WTC11 (cell line): ENCODE measurements around the gene LAPTM4A. TPM values are rescaled to one million over a fixed set of nuclear protein-coding genes. Genes with fewer than 3 reads are reported as not detected.
A peak's percentile ranks its signal among the peaks of the same experiment; 100 is the strongest.

ENCODE experiments used
- ATAC-seq: fragments of 200-7000 bp; cut with Tn5 transposase; 2 replicates; pipeline ENCODE4 v1.10.0; 2021; ENCODE audit warnings: mild to moderate bottlenecking, moderate library complexity
- CTCF ChIA-PET: fragments of 300-600 bp; sonication (Branson Sonifier 250); formaldehyde crosslinking; loops from one replicate; lab custom pipeline; 2021; ENCODE audit warnings: antibody characterized with exemption; lab: Charles Lee
- POLR2A ChIA-PET: fragments of 350-600 bp; sonication (Branson Sonifier 250); formaldehyde crosslinking; loops from one replicate; lab custom pipeline; 2021; ENCODE audit warnings: antibody characterized with exemption; lab: Charles Lee
- DNase-seq: peaks from one replicate; pipeline ENCODE4 v3.0.0; 2021; ENCODE audit warnings: low spot score
- H3K27ac Mint-ChIP-seq: 2 replicates; pipeline ENCODE4 v1.8.0; 2021; ENCODE audit warnings: mixed read lengths
- H3K27me3 Mint-ChIP-seq: 2 replicates; pipeline ENCODE4 v1.8.0; 2021; ENCODE audit warnings: low read depth, mild to moderate bottlenecking, moderate library complexity, mixed read lengths
- H3K36me3 Mint-ChIP-seq: 2 replicates; pipeline ENCODE4 v1.8.0; 2021; ENCODE audit warnings: mixed read lengths
- H3K4me1 Mint-ChIP-seq: 2 replicates; pipeline ENCODE4 v1.8.0; 2022; ENCODE audit warnings: mixed read lengths
- H3K4me3 Mint-ChIP-seq: 2 replicates; pipeline ENCODE4 v1.8.0; 2021; ENCODE audit warnings: mild to moderate bottlenecking, moderate library complexity, mixed read lengths
- H3K9me3 Mint-ChIP-seq: 2 replicates; pipeline ENCODE4 v1.8.0; 2021; ENCODE audit warnings: mixed read lengths
- CBFB ChIP-seq: sonication (generic); formaldehyde crosslinking; IDR thresholded peaks from 2 replicates; pipeline ENCODE4 v1.8.1; 2022; ENCODE audit warnings: mild to moderate bottlenecking, low read depth, missing genetic modification reagents
- FOXJ3 ChIP-seq: sonication (generic); formaldehyde crosslinking; IDR thresholded peaks from 2 replicates; pipeline ENCODE4 v1.9.0; 2021; ENCODE audit warnings: missing genetic modification reagents, mild to moderate bottlenecking, borderline replicate concordance
- GABPB1 ChIP-seq: sonication (generic); formaldehyde crosslinking; IDR thresholded peaks from 2 replicates; pipeline ENCODE4 v1.8.1; 2023; ENCODE audit warnings: mild to moderate bottlenecking, missing genetic modification reagents
- OVOL2 ChIP-seq: fragments of 250-450 bp; sonication (Bioruptor Pico); IDR thresholded peaks from 2 replicates; pipeline ENCODE4 v1.9.0; 2021; ENCODE audit warnings: mild to moderate bottlenecking, borderline replicate concordance
- SP1 ChIP-seq: sonication (generic); formaldehyde crosslinking; conservative IDR thresholded peaks from 2 replicates; pipeline ENCODE4 v1.8.1; 2022; ENCODE audit warnings: missing genetic modification reagents
- ZNF121 ChIP-seq: sonication (generic); formaldehyde crosslinking; IDR thresholded peaks from 2 replicates; pipeline ENCODE4 v1.8.0; 2023; ENCODE audit warnings: missing genetic modification reagents
- ZNF138 ChIP-seq: sonication (generic); formaldehyde crosslinking; conservative IDR thresholded peaks from 2 replicates; pipeline ENCODE4 v1.8.1; 2022; ENCODE audit warnings: mild to moderate bottlenecking, moderate library complexity, missing genetic modification reagents
- ZNF219 ChIP-seq: sonication (generic); formaldehyde crosslinking; IDR thresholded peaks from 2 replicates; pipeline ENCODE4 v1.8.0; 2023; ENCODE audit warnings: missing genetic modification reagents, mild to moderate bottlenecking, borderline replicate concordance
- ZNF232 ChIP-seq: sonication (generic); formaldehyde crosslinking; IDR thresholded peaks from 2 replicates; pipeline ENCODE4 v1.8.0; 2022; ENCODE audit warnings: mild to moderate bottlenecking, missing genetic modification reagents
- ZNF423 ChIP-seq: fragments of 250-450 bp; sonication (Bioruptor Pico); IDR thresholded peaks from 2 replicates; pipeline ENCODE4 v2.1.2; 2022; ENCODE audit warnings: mild to moderate bottlenecking, moderate library complexity
- total RNA-seq: library from RNA; stranded (reverse); gene quantifications from 3 replicates; pipeline ENCODE4 v1.2.3, GENCODE V29; 2021
- TF ChIP-seq, protein P1 (sequence below): sonication (generic); formaldehyde crosslinking; IDR thresholded peaks from 2 replicates; pipeline ENCODE4 v1.8.0; 2022; ENCODE audit warnings: missing genetic modification reagents
- TF ChIP-seq, protein P2 (sequence below): sonication (generic); formaldehyde crosslinking; IDR thresholded peaks from 2 replicates; pipeline ENCODE4 v1.8.0; 2022; ENCODE audit warnings: mild to moderate bottlenecking, missing genetic modification reagents
- TF ChIP-seq, protein P3 (sequence below): sonication (generic); formaldehyde crosslinking; IDR thresholded peaks from 2 replicates; pipeline ENCODE4 v1.8.1; 2022; ENCODE audit warnings: mild to moderate bottlenecking, moderate library complexity, missing genetic modification reagents
- TF ChIP-seq, protein P4 (sequence below): fragments of 200-600 bp; IDR thresholded peaks from 2 replicates; pipeline ENCODE4 v1.8.0; 2022; ENCODE audit warnings: antibody characterized with exemption
- TF ChIP-seq, protein P5 (sequence below): sonication (generic); formaldehyde crosslinking; IDR thresholded peaks from 2 replicates; pipeline ENCODE4 v1.8.0; 2022; ENCODE audit warnings: mild to moderate bottlenecking, missing genetic modification reagents
- TF ChIP-seq, protein P6 (sequence below): sonication (generic); formaldehyde crosslinking; IDR thresholded peaks from 2 replicates; pipeline ENCODE4 v1.8.0; 2022; ENCODE audit warnings: mild to moderate bottlenecking, missing genetic modification reagents
- TF ChIP-seq, protein P7 (sequence below): fragments of 250-450 bp; sonication (Bioruptor Pico); IDR thresholded peaks from 2 replicates; pipeline ENCODE4 v1.9.0; 2021; ENCODE audit warnings: mild to moderate bottlenecking

Gene LAPTM4A
- total RNA-seq, 1 experiment from 2014 or later: 163 TPM

DNA sequence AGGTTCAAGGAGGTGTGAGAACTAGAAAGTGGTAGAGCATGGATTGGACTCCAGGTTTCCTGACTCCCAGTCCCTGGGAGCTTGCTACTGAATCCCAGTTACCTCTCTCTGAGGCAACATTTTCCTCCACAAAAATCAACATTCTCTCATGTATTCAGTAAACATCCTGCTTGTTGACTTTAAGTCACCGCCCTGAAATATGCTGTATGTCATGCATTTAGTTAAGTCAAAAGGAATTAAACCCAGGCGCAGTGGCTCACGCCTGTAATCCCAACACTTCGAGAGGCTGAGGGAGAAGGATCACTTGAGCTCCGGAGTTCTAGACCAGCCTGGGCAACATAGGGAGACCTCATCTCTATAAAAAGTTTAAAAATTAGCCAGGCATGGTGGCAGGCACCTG, 42.7 kb downstream of the LAPTM4A start:
- Mint-ChIP-seq H3K27ac (no peak overlapping the region), H3K4me3 (no peak overlapping the region), H3K27me3 (peaks cover 30% of the 10 kb centered on the region), H3K9me3 (no peaks in the 10 kb centered on the region), H3K36me3 (no peaks in the 10 kb centered on the region), H3K4me1 (peaks cover 12% of the 10 kb centered on the region)
- TF ChIP-seq ZNF138 (no peak), GABPB1 (peak; percentile 74)
- no peak for DNase-seq
- no peak for ATAC-seq
- ChIA-PET POLR2A (no interaction called here), CTCF (no interaction called here)

DNA sequence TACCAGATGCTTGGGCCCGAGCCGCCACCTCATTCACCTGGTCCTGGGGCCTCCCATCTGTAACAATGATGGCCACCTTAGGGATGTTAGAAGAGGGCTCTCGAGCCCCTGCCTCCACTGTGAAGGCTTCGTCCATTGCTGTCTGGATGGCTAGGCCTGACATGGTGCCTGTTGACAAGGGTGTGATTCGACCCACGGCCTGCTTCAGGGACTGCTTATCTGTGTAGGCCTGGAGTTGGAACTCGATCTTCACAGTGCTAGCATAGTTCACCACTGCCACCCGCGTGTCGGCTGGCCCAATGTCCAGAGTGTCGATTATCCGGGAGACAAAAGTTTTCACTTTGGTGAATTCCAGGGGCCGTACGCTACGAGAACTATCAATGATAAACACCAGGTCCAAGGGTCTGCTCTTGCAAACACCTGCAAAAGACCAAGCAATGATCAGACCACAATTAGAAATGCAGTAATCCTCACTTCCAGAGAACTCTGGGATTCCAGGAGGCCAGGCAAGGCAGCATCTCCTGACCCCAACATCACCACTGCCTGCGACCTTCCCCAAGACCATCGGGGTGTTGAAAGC, 45.4 kb downstream of the LAPTM4A start:
- Mint-ChIP-seq H3K27me3 (peaks cover 9% of the 10 kb centered on the region), H3K9me3 (no peaks in the 10 kb centered on the region), H3K4me3 (no peak overlapping the region), H3K4me1 (no peaks in the 10 kb centered on the region; the same call in 1 of the 2 replicates), H3K27ac (no peak overlapping the region), H3K36me3 (no peaks in the 10 kb centered on the region; the same call in 1 of the 2 replicates)
- ATAC-seq (no peak), DNase-seq (no peak)
- ChIA-PET POLR2A (no interaction called here), CTCF (interaction anchor here (1.0 kb wide), 1 partner anchor 9 kb away, joined by 7 read pairs; no protein-coding TSS in a partner anchor)
- TF ChIP-seq, protein P1, sequence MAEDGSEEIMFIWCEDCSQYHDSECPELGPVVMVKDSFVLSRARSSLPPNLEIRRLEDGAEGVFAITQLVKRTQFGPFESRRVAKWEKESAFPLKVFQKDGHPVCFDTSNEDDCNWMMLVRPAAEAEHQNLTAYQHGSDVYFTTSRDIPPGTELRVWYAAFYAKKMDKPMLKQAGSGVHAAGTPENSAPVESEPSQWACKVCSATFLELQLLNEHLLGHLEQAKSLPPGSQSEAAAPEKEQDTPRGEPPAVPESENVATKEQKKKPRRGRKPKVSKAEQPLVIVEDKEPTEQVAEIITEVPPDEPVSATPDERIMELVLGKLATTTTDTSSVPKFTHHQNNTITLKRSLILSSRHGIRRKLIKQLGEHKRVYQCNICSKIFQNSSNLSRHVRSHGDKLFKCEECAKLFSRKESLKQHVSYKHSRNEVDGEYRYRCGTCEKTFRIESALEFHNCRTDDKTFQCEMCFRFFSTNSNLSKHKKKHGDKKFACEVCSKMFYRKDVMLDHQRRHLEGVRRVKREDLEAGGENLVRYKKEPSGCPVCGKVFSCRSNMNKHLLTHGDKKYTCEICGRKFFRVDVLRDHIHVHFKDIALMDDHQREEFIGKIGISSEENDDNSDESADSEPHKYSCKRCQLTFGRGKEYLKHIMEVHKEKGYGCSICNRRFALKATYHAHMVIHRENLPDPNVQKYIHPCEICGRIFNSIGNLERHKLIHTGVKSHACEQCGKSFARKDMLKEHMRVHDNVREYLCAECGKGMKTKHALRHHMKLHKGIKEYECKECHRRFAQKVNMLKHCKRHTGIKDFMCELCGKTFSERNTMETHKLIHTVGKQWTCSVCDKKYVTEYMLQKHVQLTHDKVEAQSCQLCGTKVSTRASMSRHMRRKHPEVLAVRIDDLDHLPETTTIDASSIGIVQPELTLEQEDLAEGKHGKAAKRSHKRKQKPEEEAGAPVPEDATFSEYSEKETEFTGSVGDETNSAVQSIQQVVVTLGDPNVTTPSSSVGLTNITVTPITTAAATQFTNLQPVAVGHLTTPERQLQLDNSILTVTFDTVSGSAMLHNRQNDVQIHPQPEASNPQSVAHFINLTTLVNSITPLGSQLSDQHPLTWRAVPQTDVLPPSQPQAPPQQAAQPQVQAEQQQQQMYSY (CRISPR knock-in tag): no peak
- TF ChIP-seq, protein P2, sequence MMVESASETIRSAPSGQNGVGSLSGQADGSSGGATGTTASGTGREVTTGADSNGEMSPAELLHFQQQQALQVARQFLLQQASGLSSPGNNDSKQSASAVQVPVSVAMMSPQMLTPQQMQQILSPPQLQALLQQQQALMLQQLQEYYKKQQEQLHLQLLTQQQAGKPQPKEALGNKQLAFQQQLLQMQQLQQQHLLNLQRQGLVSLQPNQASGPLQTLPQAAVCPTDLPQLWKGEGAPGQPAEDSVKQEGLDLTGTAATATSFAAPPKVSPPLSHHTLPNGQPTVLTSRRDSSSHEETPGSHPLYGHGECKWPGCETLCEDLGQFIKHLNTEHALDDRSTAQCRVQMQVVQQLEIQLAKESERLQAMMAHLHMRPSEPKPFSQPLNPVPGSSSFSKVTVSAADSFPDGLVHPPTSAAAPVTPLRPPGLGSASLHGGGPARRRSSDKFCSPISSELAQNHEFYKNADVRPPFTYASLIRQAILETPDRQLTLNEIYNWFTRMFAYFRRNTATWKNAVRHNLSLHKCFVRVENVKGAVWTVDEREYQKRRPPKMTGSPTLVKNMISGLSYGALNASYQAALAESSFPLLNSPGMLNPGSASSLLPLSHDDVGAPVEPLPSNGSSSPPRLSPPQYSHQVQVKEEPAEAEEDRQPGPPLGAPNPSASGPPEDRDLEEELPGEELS (CRISPR knock-in tag): no peak
- TF ChIP-seq CBFB (CRISPR knock-in tag) (no peak), ZNF121 (no peak), SP1 (CRISPR knock-in tag) (no peak), FOXJ3 (CRISPR knock-in tag) (no peak), ZNF423 (CRISPR knock-in tag) (no peak), ZNF232 (CRISPR knock-in tag) (no peak), OVOL2 (CRISPR knock-in tag) (no peak), ZNF219 (CRISPR knock-in tag) (no peak), GABPB1 (no peak)
- TF ChIP-seq, protein P3, sequence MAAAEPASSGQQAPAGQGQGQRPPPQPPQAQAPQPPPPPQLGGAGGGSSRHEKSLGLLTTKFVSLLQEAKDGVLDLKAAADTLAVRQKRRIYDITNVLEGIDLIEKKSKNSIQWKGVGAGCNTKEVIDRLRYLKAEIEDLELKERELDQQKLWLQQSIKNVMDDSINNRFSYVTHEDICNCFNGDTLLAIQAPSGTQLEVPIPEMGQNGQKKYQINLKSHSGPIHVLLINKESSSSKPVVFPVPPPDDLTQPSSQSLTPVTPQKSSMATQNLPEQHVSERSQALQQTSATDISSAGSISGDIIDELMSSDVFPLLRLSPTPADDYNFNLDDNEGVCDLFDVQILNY (CRISPR knock-in tag): no peak
- TF ChIP-seq, protein P4, sequence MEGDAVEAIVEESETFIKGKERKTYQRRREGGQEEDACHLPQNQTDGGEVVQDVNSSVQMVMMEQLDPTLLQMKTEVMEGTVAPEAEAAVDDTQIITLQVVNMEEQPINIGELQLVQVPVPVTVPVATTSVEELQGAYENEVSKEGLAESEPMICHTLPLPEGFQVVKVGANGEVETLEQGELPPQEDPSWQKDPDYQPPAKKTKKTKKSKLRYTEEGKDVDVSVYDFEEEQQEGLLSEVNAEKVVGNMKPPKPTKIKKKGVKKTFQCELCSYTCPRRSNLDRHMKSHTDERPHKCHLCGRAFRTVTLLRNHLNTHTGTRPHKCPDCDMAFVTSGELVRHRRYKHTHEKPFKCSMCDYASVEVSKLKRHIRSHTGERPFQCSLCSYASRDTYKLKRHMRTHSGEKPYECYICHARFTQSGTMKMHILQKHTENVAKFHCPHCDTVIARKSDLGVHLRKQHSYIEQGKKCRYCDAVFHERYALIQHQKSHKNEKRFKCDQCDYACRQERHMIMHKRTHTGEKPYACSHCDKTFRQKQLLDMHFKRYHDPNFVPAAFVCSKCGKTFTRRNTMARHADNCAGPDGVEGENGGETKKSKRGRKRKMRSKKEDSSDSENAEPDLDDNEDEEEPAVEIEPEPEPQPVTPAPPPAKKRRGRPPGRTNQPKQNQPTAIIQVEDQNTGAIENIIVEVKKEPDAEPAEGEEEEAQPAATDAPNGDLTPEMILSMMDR: no peak
- TF ChIP-seq, protein P5, sequence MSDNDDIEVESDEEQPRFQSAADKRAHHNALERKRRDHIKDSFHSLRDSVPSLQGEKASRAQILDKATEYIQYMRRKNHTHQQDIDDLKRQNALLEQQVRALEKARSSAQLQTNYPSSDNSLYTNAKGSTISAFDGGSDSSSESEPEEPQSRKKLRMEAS (CRISPR knock-in tag): no peak
- TF ChIP-seq, protein P6, sequence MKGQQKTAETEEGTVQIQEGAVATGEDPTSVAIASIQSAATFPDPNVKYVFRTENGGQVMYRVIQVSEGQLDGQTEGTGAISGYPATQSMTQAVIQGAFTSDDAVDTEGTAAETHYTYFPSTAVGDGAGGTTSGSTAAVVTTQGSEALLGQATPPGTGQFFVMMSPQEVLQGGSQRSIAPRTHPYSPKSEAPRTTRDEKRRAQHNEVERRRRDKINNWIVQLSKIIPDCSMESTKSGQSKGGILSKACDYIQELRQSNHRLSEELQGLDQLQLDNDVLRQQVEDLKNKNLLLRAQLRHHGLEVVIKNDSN (CRISPR knock-in tag): no peak
- TF ChIP-seq, protein P7, sequence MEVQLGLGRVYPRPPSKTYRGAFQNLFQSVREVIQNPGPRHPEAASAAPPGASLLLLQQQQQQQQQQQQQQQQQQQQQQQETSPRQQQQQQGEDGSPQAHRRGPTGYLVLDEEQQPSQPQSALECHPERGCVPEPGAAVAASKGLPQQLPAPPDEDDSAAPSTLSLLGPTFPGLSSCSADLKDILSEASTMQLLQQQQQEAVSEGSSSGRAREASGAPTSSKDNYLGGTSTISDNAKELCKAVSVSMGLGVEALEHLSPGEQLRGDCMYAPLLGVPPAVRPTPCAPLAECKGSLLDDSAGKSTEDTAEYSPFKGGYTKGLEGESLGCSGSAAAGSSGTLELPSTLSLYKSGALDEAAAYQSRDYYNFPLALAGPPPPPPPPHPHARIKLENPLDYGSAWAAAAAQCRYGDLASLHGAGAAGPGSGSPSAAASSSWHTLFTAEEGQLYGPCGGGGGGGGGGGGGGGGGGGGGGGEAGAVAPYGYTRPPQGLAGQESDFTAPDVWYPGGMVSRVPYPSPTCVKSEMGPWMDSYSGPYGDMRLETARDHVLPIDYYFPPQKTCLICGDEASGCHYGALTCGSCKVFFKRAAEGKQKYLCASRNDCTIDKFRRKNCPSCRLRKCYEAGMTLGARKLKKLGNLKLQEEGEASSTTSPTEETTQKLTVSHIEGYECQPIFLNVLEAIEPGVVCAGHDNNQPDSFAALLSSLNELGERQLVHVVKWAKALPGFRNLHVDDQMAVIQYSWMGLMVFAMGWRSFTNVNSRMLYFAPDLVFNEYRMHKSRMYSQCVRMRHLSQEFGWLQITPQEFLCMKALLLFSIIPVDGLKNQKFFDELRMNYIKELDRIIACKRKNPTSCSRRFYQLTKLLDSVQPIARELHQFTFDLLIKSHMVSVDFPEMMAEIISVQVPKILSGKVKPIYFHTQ (CRISPR knock-in tag): no peak
